Uterus (tissue), 4 donors: ENCODE measurements around the gene TBC1D19. TPM values are rescaled to one million over a fixed set of nuclear protein-coding genes. Genes with fewer than 3 reads are reported as not detected.

Experiments used
- DNase-seq, 2 donors: peaks; one replicate each; pipeline ENCODE4 v3.0.0-alpha.2; 2019 to 2020
- H3K27ac ChIP-seq, 2 donors: fragments of 200-600 bp; sonication (generic); 1 replicate in 1 of 2; 2 replicates in 1 of 2; pipeline ENCODE4 v1.5.1; 2016 to 2018
- H3K27me3 ChIP-seq, 2 donors: fragments of 200-600 bp; sonication (generic); one replicate each; pipeline ENCODE4 v1.5.1; 2018 to 2019; ENCODE audit warnings: control low read depth in 1 of 2
- H3K36me3 ChIP-seq, 2 donors: fragments of 200-600 bp; sonication (generic); one replicate each; pipeline ENCODE4 v1.5.1; 2019; ENCODE audit warnings: control low read depth in 1 of 2
- H3K4me1 ChIP-seq, 2 donors: fragments of 200-600 bp; sonication (generic); one replicate each; pipeline ENCODE4 v1.5.1; 2018 to 2019; ENCODE audit warnings: control low read depth in 1 of 2
- H3K4me3 ChIP-seq, 2 donors: fragments of 200-600 bp; sonication (generic); 1 replicate in 1 of 2; 2 replicates in 1 of 2; pipeline ENCODE4 v1.5.1; 2018 to 2019; ENCODE audit warnings: mild to moderate bottlenecking in 1 of 2
- H3K9me3 ChIP-seq, 2 donors: fragments of 200-600 bp; sonication (generic); one replicate each; pipeline ENCODE4 v1.5.1; 2019; ENCODE audit warnings: control low read depth in 1 of 2
- POLR2A ChIP-seq, 2 donors: fragments of 450-650 bp; IDR thresholded peaks; one replicate each; pipeline ENCODE4 v1.6.1; 2016; ENCODE audit warnings: antibody characterized with exemption in 2 of 2, mild to moderate bottlenecking in 1 of 2, moderate library complexity in 1 of 2
- intact Hi-C: fragments of 100-400 bp; cut with DNase I; formaldehyde crosslinking; loops from one replicate; pipeline ENCODE4 v1.15.1; 2023; ENCODE audit warnings: low total_unique reads
- total RNA-seq, 4 donors: library from RNA; depleted of rRNA in 3 of 4; stranded (reverse); fragments of >200 nt in 3 of 4; gene quantifications; one replicate each; pipeline versions ENCODE4 v1.1.0 to v1.2.4, GENCODE V29; 2014 to 2023
- TF ChIP-seq, protein P1 (sequence below), 4 experiments: fragments of 200-600 bp in 2 of 4; fragments of 450-650 bp in 2 of 4; sonication (generic) in 2 of 4; IDR thresholded peaks; one replicate each; pipeline ENCODE4 v1.5.1; 2016 to 2019; ENCODE audit warnings: antibody characterized with exemption in 4 of 4, mild to moderate bottlenecking in 2 of 4, moderate library complexity in 1 of 4
- donor health status: DM: yes; HTN: yes; CAD: no.

TBC1D19 gene
- total RNA-seq, 4 donors from 2014 or later = 5.4 to 69.6 (median 25.2) TPM

GRCh38 chr4:26558166-26558895 lies 25.6 kb upstream of the TBC1D19 start:
- Histone ChIP-seq H3K4me3 (no peak overlapping the region), H3K27ac (no peak overlapping the region), H3K36me3 (no peaks in the 10 kb centered on the region), H3K27me3 (no peaks in the 10 kb centered on the region), H3K4me1 (no peaks in the 10 kb centered on the region), H3K9me3 (no peaks in the 10 kb centered on the region)
- intact Hi-C loops = no loop called here
- no peak for DNase-seq
- no peak for TF ChIP-seq POLR2A (IDR thresholded peaks at IDR 0.05)
- TF ChIP-seq, protein P1, sequence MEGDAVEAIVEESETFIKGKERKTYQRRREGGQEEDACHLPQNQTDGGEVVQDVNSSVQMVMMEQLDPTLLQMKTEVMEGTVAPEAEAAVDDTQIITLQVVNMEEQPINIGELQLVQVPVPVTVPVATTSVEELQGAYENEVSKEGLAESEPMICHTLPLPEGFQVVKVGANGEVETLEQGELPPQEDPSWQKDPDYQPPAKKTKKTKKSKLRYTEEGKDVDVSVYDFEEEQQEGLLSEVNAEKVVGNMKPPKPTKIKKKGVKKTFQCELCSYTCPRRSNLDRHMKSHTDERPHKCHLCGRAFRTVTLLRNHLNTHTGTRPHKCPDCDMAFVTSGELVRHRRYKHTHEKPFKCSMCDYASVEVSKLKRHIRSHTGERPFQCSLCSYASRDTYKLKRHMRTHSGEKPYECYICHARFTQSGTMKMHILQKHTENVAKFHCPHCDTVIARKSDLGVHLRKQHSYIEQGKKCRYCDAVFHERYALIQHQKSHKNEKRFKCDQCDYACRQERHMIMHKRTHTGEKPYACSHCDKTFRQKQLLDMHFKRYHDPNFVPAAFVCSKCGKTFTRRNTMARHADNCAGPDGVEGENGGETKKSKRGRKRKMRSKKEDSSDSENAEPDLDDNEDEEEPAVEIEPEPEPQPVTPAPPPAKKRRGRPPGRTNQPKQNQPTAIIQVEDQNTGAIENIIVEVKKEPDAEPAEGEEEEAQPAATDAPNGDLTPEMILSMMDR (IDR thresholded peaks at IDR 0.05) = no peak

- no peaks in the 10 kb centered on the region for H3K9me3 ChIP-seq
- TF ChIP-seq POLR2A (IDR thresholded peaks at IDR 0.05) = no peak
- TF ChIP-seq, protein P1 (IDR thresholded peaks at IDR 0.05) = no peak
- intact Hi-C loops = no loop called here
- DNase-seq = no peak
- H3K4me3 ChIP-seq = no peak overlapping the region
- no peak overlapping the region for H3K27ac ChIP-seq
- no peaks in the 10 kb centered on the region for H3K36me3 ChIP-seq
- no peaks in the 10 kb centered on the region for H3K4me1 ChIP-seq
- H3K27me3 ChIP-seq = no peaks in the 10 kb centered on the region
These were observed 17.8 kb upstream of the TBC1D19 start for GRCh38 chr4:26566133-26566532.

- H3K27ac ChIP-seq = no peak overlapping the region
- no peak overlapping the region for H3K4me3 ChIP-seq
- no peaks in the 10 kb centered on the region for H3K4me1 ChIP-seq
- intact Hi-C loops = no loop called here
- no peaks in the 10 kb centered on the region for H3K36me3 ChIP-seq
- no peaks in the 10 kb centered on the region for H3K27me3 ChIP-seq
- no peak for DNase-seq
- no peaks in the 10 kb centered on the region for H3K9me3 ChIP-seq
- TF ChIP-seq, protein P1 (IDR thresholded peaks at IDR 0.05) = no peak
- no peak for TF ChIP-seq POLR2A (IDR thresholded peaks at IDR 0.05)
These were observed 15.4 kb upstream of the TBC1D19 start for GRCh38 chr4:26568446-26568994.

DNA sequence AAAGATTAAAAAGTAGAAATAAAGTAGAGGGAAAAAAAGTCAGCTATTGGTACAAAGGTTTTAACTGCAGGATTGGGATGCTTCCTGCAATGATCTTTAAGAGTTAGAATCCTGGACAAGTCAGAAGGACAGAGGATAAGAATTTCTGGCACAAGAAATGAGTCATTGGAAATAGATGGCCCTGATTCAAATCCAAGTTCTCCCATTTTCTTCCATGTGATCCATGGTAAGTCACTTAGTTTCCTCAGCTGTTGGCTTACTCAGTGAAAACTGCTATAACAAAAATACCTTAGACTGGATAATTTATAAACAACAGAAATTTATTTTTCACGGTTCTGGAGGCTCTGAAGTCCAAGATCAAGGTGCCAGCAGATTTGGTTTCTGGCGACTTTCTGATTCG lies 13.3 kb upstream of the TBC1D19 start:
- H3K36me3 ChIP-seq = no peaks in the 10 kb centered on the region
- intact Hi-C loops = no loop called here
- H3K4me1 ChIP-seq = no peaks in the 10 kb centered on the region
- DNase-seq = no peak
- H3K27ac ChIP-seq = no peak overlapping the region
- no peaks in the 10 kb centered on the region for H3K27me3 ChIP-seq
- no peaks in the 10 kb centered on the region for H3K9me3 ChIP-seq
- H3K4me3 ChIP-seq = no peak overlapping the region
- no peak for TF ChIP-seq POLR2A (IDR thresholded peaks at IDR 0.05)
- TF ChIP-seq, protein P1 (IDR thresholded peaks at IDR 0.05) = no peak

DNA sequence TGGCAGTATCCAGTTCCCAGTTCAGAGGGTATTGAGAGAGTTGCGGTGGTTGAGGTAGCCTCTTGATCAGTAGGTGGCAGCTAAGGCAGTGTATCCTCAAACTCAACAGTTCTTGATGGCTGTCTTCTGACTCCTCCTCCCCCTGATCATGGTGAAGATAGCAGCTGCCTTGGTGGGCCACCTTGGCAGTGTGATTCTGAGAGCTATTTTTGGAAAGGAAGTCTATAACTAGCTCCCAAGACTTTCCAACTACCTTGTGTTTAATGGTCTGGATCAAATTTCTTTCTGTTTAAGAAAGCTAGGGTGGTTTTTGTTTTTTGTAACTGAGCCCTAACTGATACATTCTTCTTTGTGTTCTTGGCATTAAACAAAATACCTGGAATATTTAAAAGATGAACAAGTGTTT lies 10.5 kb upstream of the TBC1D19 start:
- no peak for DNase-seq

More for the DNA sequence above, 10.5 kb upstream of the TBC1D19 start:
- Histone ChIP-seq H3K9me3 (no peaks in the 10 kb centered on the region), H3K4me1 (no peaks in the 10 kb centered on the region), H3K27me3 (no peaks in the 10 kb centered on the region), H3K4me3 (no peak overlapping the region), H3K27ac (no peak overlapping the region), H3K36me3 (no peaks in the 10 kb centered on the region)
- TF ChIP-seq POLR2A (IDR thresholded peaks at IDR 0.05) = no peak
- TF ChIP-seq, protein P1 (IDR thresholded peaks at IDR 0.05) = no peak
- intact Hi-C loops = no loop called here
